ENCODE data around the gene PRDX3.
"Not testable (repeated sequence)": the region's sequence is repeated elsewhere in the genome, so short reads cannot be mapped to it uniquely, and the experiment has no call there.

PRDX3 gene

DNA sequence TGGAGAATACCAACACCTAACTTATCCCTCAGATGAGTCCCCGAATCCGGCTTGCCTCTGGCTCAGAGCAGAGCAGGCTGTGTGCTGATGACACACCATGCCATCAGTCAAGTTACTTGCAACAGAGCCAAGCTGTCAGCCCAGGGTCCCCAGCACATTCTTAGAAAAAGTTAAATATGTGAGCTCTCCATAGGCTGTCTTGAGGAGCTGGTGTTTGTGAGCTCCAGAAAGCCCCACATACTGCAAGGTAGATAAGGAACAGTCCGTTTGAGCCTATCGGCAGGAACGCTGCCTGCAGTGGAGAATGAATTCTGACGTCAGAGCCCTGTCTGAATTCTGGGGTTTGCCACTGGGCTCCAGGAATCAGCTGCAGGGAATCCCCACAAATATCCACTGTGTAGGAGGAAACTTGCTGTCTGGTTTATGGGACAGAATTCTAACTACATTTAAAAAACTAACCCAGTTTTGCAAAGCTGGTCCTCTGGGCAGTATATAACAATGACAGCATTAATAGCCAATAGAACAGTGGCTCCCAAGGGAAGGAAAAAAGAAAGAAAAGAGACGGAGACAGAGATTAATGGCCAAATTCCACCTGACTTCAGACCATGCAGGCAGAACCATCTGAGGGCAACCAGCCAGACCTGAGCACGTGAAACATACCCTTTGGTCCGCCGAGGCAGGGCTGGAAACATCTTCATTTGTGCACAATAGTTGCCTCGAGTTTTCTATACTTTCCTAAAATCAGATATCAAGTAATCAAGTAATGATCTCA lies 16.7 kb downstream of the PRDX3 start:
- no peak for DNase-seq

DNA sequence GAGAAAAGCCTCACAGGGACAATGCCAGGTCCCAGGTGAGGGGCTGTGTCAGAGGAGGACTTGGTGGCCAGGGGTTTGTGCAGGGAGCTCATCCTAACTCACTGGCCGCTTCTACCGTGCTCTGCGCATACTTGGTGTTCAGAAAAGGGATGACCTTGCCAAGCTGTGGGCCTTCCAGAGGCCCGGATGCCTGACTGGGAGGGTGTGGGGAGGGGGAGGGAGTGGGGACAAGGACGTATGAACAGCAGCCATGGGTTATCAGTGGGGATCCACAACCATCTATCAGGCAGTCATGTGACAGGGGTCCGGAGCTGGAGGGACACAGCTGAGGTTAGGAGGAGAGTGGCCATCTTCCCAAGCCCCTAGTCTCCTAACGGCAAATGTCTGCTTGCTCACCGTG lies 19.3 kb downstream of the PRDX3 start:
- no peak for DNase-seq

DNA sequence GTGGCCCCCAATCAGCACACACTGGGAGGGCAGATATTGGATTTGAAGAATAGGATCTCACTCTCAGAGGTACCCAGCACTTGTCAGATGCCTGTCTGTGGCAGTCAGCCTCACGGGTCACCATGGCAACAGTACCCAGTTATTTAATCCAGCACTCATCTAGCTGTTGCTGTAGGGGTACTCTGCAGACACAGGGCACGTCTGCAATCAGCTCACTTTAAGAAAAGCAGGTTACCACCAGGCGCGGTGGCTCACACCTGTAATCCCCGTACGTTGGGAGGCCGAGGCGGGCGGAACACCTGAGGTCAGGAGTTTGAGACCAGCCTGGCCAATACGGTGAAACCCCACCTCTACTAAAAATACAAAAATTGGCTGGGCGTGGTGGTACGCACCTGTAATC lies 25.0 kb downstream of the PRDX3 start:
- DNase-seq = no peak

DNA sequence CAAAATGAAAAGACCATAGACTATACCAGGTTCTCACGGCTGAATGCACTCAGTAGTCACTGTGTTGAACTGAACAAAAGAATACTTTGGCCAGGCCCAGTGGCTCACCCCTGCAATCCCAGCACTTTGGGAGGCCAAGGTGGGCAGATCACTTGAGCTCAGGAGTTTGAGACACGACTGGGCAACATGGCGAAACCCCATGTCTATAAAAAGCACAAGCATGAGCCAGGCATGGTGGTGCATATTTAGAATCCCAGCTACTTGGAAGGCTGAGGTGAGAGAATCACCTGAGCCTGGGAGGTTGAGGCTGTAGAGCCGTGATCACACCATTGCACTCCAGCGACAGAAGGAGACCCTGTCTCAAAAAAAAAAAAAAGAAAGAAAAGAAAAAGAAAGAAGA lies 25.6 kb downstream of the PRDX3 start:
- no peak for DNase-seq

DNA sequence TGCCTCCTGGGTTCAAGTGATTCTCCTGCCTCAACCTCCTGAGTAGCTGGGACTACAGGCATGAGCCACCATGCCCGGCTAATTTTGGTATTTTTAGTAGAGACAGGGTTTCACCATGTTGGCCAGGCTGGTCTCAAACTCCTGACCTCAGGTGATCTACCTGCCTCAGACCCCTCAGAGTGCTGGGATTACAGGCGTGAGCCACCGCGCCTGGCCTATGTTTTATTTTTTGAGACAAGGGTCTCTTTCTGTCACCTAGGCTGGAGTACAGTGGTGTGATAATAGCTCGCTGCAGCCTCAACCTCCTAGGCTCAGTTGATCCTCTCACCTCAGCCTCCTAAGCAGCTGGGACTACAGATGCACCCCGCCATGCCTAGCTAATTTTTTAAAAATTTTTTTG lies 27.0 kb downstream of the PRDX3 start:
- not testable (repeated sequence) for DNase-seq

DNA sequence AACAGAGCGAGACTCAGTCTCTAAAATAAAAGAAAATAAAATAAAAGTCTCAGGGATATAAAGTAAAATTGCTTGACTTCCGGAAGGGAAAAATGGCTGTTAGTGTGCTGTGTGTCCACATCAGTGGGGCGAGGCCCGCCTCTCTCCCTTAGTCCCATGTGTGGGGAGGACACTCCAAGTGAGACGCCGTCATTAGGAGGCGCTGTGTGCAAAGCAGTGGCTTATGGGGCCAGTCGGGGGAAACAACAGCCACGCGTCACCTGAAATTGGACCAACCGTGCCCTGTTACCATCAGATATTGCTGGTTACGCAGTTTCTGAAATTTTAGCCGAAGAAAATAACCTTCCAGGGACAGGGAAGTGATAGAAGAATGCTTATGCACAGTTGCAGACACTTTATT lies 28.9 kb downstream of the PRDX3 start:
- DNase-seq = no peak

DNA sequence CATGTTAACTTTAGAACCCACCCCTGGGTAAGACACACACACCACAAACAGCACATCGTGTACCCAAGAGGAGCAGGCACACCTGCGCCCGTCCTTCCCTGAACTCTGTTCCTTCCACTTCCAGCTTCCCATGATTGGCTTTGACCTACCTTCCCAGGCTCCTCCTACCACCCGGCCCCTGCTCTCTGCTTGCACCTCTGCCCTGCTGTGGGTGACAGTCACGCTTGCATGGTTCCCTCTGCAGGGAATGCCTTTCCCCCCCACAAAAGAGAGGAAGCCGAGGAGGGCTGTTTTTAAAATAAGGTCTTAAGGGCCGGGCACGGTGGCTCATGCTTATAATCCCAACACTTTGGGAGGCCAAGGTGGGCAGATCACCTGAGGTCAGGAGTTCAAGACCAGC lies 29.5 kb downstream of the PRDX3 start:
- DNase-seq = no peak

DNA sequence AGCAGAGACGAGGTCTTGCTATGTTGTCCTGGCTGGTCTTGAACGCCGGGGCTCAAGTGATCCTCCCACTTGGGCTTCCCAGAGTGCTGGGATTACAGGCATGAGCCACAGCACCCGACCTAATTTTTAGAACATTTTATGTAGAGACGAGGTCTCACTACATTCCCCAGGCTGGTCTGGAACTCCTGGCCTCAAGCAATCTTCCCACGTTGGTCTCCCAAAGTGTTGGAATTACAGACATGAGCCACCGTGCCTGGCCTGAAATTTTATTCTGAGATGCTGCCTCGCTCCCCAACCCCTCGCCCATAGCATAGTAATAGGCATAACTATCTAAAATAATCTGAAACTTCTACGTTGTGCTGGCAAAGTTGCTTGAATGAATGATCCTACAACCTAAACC lies 35.0 kb downstream of the PRDX3 start:
- no peak for DNase-seq

DNA sequence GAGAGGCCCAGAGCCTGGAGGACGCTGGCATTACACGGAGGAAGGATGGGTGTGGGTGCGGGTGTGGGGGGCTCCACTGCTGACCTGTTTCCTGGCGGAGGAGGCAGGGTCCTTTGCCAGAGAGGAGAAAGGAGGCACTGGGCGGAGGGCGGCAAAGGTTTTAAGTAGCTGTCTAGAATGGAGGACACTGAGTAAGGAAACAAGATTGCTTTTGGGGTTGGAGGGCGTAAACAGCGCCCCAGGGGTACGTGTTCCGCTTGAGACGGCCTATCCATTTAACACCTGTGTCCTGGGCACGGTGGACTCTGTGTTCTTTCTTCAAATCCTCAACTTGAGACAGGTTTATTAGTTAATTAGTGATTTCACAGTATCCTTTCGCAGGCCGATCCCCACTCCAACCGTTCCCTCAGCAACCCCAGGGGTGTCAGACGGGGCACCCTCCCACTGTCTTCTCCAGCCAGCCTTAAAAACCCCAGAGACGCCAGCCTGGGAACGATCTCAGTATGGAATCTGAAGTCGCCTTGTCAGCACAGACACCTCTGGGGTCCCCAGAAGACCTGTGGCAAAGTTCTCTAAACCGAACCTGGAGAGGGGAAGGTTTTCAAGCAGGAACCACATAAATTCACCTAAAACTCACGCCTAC lies 37.9 kb downstream of the PRDX3 start:
- DNase-seq = no peak

DNA sequence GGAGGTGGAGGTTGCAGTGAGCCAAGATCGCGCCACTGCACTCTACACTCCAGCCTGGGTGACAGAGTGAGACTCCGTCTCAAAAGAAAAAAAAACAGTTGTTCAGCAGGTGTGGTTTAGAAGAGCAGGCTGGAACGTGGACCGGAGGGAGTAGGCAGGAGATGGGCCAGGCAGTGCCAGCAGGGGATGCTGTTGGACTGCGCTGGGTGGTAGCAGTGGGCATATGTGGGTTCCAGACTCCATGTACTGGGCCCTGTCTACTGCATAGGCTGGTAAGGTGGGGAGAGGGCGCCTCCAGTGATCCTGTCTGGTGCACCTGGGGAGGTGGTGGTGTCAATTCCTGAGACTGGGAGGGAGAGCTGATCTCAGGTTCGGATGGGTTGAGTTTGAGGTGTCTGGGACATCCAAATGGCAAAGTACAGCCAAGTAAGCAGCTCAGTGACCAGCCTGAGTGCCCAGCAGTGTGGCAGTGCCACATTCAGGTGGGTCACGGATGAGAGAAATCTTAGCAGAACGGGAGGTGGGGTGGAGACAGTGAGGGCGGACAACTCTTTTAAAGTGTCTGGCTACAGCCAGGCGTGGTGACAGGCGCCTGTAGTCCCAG lies 39.0 kb downstream of the PRDX3 start:
- peak; percentile 0 for DNase-seq

DNA sequence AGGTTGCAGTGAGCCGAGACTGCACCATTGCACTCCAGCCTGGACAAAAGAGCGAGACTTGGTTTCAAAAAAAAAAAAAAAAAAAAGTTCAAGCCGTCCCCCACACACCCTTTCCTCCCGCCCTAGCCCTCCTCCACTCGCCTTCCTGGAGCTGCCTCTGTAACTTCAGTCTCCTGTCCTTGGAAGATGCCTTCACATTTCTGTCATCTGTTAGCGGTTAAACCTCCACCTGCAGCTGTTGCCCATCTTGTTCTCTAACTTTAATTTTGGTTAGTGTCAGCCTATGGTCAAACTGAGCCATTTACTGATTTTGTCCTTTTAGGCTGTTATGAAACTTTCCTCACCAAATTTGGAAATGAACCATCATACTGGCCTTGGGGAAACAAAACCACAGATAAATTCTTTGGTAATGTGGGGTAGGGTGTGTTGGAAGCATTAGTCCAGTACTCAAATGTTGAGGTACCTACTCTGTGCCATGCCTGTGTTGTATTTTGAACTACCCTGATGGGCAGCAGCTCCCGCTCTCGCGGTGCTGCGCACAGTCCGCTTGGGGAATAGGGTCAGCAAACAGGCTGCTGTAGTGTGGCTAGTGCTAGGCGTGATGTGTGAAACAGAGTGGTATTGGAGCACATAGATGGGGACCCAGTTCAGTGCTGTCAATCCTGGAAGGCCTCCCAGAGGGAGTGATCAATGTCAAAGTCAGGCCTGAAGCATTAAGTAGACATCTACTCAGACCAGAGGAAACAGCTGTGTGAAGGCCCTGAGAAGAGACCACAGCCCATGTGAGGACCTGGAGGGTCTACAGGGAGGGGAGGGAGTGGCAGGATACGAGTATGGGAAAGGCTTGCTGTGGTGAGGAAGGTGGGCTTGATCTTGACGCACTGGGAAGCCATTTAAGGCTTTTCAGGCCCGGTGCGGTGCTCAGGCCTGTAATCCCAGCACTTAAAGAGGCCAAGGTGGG lies 40.0 kb downstream of the PRDX3 start:
- DNase-seq = no peak

DNA sequence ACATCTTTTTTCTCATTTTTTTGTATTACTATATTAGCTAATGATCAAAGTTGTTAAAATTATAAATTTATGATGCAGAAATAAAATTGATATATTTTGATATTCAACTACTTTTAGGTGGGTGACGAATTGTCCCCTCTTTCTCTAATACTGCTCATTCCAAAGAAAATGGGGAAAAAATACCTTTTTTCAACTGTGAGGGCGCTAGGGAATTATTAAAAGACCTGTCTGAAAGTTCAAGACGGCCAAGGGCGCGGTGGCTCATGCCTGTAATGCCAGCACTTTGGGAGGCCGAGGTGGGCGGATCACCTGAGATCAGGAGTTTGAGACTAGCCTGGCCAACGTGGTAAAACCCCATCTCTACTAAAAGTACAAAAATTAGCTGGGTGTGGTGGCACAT lies 40.7 kb downstream of the PRDX3 start:
- DNase-seq = not testable (repeated sequence)

DNA sequence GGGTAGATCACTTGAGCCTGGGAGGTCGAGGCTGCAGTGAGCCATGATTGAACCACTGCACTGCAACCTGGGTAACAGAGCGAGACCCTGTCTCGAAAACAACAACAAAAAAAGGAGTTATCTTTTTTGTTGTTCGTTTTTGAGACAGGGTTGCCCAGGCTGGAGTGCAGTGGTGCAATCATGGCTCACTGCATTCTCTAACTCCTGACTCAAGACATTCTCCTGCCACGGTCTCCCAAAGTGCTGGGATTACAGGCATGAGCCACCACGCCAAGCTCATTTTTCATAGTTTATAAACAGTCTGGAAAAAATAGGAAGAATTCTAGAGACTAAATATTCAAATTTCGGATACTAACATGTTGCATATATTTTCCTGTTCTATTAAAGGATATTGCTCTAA lies 42.5 kb downstream of the PRDX3 start:
- DNase-seq = no peak

DNA sequence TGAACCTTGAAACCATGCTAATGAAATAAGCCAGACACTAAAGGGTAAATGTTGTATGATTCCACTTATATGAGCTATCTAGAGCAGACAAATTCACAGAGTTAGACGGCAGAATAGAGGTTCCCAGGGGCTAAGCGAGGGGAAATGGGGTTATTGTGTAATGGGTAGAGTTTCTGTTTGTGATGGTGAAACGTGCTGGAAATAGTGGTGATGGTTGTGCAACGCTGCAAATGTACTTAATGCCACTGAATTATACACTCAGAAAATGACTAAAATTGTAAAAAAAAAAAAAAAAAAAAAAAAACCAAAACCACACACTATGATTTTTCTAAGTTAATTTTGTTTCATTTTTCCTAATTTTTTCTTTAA lies 43.1 kb downstream of the PRDX3 start:
- DNase-seq = no peak

DNA sequence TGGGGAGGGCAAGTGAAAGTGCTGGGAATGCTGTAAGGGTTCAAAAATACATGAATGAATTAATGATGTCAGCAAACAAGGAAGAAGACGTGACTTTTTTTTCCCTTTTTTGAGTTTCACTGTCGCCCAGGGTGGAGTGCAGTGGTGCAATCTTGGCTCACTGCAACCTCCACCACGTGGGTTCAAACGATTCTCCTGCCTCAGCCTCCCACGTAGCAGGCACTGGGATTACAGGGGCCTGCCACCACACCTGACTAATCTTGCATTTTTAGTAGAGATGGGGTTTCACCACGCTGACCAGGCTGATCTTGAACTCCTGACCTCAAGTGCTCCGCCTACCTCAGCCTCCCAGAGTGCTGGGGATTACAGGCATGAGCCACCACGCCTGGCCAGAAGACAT lies 44.7 kb downstream of the PRDX3 start:
- no peak for DNase-seq

DNA sequence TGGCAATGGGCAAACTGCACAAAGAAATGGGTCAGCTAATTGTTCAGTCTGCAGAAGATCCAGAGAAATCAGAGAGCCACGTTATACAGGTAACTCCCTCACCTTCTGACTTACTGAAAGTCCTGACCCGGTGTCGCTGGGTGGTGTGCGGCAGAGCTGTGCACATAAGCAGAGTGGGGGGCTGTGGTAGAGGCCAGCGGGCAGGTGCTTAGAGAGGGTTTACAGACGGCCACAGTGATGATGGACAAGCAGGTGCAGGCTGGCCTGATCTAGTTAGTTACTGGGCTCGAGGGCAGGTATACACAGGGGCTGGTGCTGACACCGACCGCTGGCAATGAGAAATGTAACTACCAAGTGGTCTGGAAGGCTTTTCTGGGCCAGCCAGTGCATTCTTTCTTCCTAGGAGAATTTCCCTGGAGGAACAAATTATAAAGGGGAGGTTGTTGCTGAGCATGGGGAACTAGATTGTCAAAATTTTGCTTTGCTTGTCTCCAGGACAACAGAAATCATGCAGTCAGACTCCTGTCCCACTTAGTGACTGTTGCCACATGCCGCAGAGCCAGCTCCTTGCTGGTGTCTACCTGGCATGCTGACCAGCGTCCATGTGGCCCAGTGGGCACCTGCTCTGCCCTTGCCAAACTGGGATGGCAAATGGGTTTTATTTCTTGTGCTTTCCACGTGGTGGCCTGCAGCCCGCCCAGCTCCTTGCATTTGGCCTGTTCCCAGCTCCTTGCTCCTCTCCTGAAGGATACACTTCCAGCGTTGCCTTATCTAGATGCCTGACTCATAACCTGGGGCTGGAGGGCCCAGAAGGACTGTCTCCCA lies 45.9 kb downstream of the PRDX3 start:
- DNase-seq = no peak

DNA sequence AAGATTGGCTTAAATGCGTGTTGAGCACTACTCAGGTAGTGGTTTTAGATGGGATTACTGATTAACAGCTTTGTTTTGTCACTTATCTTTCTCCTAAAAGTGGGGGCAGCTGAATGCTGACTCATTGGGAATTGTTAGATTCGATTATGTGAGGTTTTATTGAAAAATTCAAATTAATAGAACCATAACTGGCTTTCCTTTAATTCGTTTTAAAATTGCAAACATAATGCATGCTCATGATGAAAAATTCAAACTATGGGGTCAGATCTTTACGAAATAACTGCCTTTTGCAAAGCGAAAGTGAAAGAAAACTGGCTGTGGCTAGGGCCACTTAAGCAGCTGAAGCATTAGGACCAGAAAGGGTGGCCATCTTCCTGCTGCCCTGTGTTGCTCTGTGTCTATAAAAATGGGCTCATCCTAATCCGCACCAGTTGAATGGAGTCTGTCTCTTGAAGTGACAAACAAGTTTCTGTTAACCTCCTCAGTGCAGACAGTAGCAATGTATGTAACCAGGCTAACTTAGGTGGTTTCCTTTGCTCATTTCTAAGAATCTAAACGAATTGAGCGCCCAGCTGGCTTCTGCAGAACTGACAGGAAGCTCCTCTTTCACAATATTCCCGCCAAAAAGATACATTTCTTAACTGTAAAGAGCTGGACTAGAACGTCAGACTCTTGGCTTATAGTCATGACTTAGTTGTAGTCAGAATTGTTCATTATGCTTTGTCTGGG lies 46.9 kb downstream of the PRDX3 start:
- peak; percentile 30 for DNase-seq

DNA sequence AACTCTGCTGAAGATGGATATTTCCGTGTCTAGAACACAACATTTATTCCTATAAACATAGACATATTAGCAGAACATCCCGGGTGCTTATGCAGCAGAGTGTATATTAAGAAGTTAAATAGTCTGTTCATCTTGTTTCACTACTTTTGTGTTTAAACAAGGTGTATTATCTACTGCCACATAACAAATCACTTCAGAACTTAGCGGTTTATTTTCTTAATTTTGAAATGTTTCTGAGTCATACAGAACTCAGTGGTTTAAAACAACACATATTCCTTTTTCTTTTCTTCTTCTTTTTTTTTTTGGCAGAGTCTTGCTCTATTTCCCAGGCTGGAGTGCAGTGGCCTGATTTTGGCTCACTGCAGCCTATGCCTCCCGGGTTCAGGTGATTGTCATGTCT lies 48.9 kb downstream of the PRDX3 start:
- DNase-seq = no peak

DNA sequence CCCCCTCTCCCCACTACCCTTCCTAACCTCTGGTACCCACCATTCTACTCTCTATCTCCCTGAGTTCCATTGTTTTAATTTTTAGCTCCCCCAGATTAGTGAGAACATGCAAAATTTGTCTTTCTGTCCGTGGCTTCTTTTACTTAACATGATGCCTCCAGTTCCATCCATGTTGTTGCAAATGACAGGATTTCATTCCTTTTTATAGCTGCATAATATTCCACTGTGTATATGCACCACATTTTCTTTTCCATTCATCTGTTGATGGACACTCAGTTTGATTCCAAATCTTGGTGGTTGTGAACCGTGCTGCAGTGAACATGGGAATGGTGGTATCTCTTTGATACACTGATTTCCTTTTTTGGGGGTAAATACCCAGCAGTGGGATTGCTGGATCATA lies 52.7 kb downstream of the PRDX3 start:
- no peak for DNase-seq

DNA sequence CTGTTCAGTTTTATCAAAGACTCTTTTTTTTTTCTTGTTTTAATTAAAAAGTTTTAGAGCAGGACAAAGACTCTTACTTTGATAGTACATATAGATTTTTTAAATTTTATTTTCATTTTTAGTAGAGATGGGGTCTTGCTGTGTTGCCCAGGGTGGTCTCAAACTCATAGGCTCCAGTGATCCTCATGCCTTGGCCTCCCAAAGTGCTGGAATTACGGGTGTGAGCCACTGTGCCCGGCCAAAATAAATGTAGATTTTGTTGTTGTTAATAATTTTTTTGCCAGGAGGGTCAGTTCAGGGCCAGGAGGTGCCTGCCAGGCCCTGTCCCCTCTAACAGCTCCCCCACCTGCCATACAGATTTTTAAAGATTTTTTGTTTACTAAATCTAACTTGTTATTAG lies 57.7 kb downstream of the PRDX3 start:
- DNase-seq = no peak

DNA sequence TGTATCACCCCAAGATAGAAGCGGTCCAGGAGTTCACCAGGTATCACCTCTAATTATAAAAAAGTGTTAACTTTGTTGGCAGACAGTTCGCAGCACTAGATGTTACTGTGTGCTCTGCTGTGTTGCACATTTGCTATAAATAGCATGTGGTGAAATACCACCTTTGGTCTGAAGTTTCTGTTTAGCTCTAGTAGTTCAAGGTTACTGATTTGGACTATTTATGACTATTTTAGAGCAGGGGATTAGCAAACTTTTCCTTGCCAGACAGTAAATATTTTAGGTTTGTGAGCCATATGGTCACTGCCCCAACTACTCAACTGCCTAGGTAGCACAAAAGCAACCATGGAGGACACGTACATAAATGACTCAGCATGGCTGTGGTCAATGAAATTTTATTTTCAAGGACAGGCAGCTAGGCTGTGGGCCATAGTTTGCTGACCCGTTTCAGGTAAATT lies 58.2 kb downstream of the PRDX3 start:
- DNase-seq = no peak

DNA sequence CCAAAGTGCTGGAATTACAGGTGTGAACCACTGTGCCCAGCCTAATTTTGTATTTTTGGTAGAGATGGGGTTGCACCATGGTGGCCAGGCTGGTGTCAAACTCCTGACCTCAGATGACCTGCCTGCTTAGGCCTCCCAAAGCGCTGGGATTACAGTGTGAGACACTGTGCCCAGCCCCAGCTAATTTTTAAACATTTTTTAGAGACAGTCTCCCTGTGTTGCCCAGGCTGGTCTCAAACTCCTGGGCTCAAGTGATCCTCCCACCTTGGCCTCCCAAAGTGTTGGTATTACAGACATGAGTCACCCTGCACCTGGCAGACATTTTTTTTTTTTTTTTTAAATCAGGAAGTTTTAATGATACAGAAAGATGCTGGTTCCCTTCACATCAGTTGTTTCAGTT lies 59.2 kb downstream of the PRDX3 start:
- DNase-seq = no peak
